ENCODE data around the gene SLC6A5. TPM values are rescaled to one million over a fixed set of nuclear protein-coding genes. Genes with fewer than 3 reads are reported as not detected.

The SLC6A5 gene
- total and polyA plus RNA-seq, 2 of the 4 experiments (the other 2 are of a cell fraction) = not detected

DNA sequence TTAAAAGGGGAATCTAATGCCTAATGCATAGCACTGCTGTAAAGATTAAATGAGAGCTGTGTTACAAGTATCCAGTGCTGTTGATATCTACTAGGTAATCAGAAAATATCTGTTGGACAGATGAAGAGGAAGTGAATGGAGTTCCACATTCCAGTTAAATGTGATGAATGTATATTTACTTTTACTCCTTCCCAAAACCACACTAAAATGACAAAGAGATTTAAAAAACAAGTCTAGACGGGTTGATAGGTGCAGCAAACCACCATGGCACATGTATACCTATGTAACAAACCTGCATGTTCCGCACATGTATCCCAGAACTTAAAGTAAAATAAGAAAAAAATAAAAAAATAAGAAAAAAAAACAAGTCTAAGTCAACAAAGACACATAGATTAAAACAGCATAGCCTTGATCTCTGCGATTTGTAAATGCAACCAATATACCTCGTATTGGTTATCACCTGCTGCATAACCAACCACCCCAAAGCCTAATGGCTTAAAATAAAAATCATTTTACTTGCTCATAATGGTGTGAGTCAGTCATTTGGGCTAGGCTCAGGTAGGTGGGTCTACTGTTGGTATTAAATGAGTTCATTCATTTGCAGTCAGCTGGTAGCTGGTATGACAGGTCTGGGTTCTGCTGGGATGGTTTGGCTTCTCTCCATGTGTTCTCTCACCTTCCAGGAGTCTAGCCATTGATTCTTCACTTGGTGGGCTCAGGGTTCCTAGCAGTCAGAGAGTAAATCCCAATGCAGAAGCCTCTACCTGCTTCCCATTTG, 39.7 kb upstream of the SLC6A5 start:
- no peak overlapping the region for H3K27ac ChIP-seq (ENCODE audit: insufficient read depth, low read length)
- H4K5ac ChIP-seq (ENCODE audit: low read depth, low read length) = no peak overlapping the region

More for the DNA sequence above, 39.7 kb upstream of the SLC6A5 start:
- Histone ChIP-seq H3K4me2 (ENCODE audit: low read depth, low read length) (no peak overlapping the region), H2BK20ac (ENCODE audit: low read depth, low read length) (no peak overlapping the region), H3K9ac (ENCODE audit: low read depth, low read length) (no peak overlapping the region), H3K4ac (ENCODE audit: low read depth, low read length) (no peak overlapping the region), H4K20me1 (ENCODE audit: insufficient read depth, low read length) (no peaks in the 10 kb centered on the region), H3K23ac (ENCODE audit: low read depth, low read length) (no peak overlapping the region), H4K91ac (ENCODE audit: insufficient read depth, low read depth, low read length) (no peak overlapping the region), H3K18ac (ENCODE audit: low read depth, low read length) (no peak overlapping the region), H2BK5ac (ENCODE audit: low read depth, low read length, poor library complexity, severe bottlenecking) (no peak overlapping the region), H3K4me3 (ENCODE audit: insufficient read depth, low read depth, low read length) (no peak overlapping the region), H2AK5ac (ENCODE audit: low read depth, low read length) (no peak overlapping the region), H2BK15ac (ENCODE audit: low read depth, low read length) (no peak overlapping the region), H3K79me1 (ENCODE audit: low read depth in 1 of 2, low read length in 2 of 2) (no peaks in the 10 kb centered on the region), H2AFZ (replicated peaks; ENCODE audit: low read length, poor library complexity) (no peak overlapping the region), H3K14ac (replicated peaks; ENCODE audit: low read depth, low read length) (no peak overlapping the region), H3K9me3 (ENCODE audit: control insufficient read depth, insufficient read depth, low read length) (no peaks in the 10 kb centered on the region), H2BK120ac (ENCODE audit: low read depth, low read length) (no peak overlapping the region), H3K56ac (ENCODE audit: extremely low read depth, insufficient read depth, low read length) (no peak overlapping the region), H3K9me1 (ENCODE audit: insufficient read depth, low read length) (no peaks in the 10 kb centered on the region), H4K8ac (ENCODE audit: low read depth in 2 of 2, low read length in 2 of 2) (no peak overlapping the region), H3K27me3 (ENCODE audit: control insufficient read depth, insufficient read depth, low read length) (no peaks in the 10 kb centered on the region), H3K36me3 (ENCODE audit: control insufficient read depth, insufficient read depth, low read length) (no peaks in the 10 kb centered on the region), H2AK9ac (replicated peaks; ENCODE audit: low read depth, low read length, poor library complexity) (no peak overlapping the region), H3K4me1 (ENCODE audit: control insufficient read depth, insufficient read depth, low read length) (no peaks in the 10 kb centered on the region)
- TF ChIP-seq RAD21 (IDR thresholded peaks at IDR 0.05; ENCODE audit: low read length) (no peak), BHLHE40 (IDR thresholded peaks at IDR 0.05; ENCODE audit: low read depth, low read length) (no peak), CHD1 (IDR thresholded peaks at IDR 0.05; ENCODE audit: low read depth, low read length) (no peak), CEBPB (IDR thresholded peaks at IDR 0.05; ENCODE audit: low read depth, low read length) (no peak), FOS (IDR thresholded peaks at IDR 0.05; ENCODE audit: low read depth, low read length) (no peak), USF2 (IDR thresholded peaks at IDR 0.05; ENCODE audit: low read depth, low read length) (no peak), MXI1 (IDR thresholded peaks at IDR 0.05; ENCODE audit: borderline replicate concordance, low read depth, low read length) (no peak), ELK1 (IDR thresholded peaks at IDR 0.05; ENCODE audit: borderline replicate concordance, low read depth, low read length) (no peak), MAZ (IDR thresholded peaks at IDR 0.05; ENCODE audit: borderline replicate concordance, low read depth, low read length) (no peak), MAFK (IDR thresholded peaks at IDR 0.05; ENCODE audit: low read depth, low read length) (no peak), NFE2L2 (IDR thresholded peaks at IDR 0.05; ENCODE audit: low read depth, low read length) (no peak), RFX5 (IDR thresholded peaks at IDR 0.05; ENCODE audit: low read depth, low read length) (no peak), POLR2A (IDR thresholded peaks at IDR 0.05; ENCODE audit: low read depth, low read length) (no peak), RCOR1 (IDR thresholded peaks at IDR 0.05; ENCODE audit: insufficient replicate concordance, low read length) (no peak), SMC3 (IDR thresholded peaks at IDR 0.05; ENCODE audit: low read depth, low read length) (no peak)
- TF ChIP-seq, protein P1, sequence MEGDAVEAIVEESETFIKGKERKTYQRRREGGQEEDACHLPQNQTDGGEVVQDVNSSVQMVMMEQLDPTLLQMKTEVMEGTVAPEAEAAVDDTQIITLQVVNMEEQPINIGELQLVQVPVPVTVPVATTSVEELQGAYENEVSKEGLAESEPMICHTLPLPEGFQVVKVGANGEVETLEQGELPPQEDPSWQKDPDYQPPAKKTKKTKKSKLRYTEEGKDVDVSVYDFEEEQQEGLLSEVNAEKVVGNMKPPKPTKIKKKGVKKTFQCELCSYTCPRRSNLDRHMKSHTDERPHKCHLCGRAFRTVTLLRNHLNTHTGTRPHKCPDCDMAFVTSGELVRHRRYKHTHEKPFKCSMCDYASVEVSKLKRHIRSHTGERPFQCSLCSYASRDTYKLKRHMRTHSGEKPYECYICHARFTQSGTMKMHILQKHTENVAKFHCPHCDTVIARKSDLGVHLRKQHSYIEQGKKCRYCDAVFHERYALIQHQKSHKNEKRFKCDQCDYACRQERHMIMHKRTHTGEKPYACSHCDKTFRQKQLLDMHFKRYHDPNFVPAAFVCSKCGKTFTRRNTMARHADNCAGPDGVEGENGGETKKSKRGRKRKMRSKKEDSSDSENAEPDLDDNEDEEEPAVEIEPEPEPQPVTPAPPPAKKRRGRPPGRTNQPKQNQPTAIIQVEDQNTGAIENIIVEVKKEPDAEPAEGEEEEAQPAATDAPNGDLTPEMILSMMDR (conservative IDR thresholded peaks at IDR 0.05; ENCODE audit: low read depth, low read length) = no peak
- in situ Hi-C loops (cut with MboI; ENCODE audit: low sequenced_read_pairs) = no loop called here
- dilution Hi-C loops (cut with HindIII; ENCODE audit: low sequenced_read_pairs, unreplicated experiment) = no loop called here
- no CpG with 5 or more reads among the region's 4 CpGs for WGBS, 2 experiments (ENCODE audit: extremely low coverage in 2 of 2, insufficient read length in 1 of 2)
- ATAC-seq (ENCODE audit: low read depth) (no peak), DNase-seq (no peak)
- intact Hi-C loops (cut with micrococcal nuclease) = no loop called here
- no TSS peak for BruUV-seq (replicated peaks)
- ChIA-PET CTCF (no interaction called here), POLR2A (ENCODE audit: unreplicated experiment) (no interaction called here)

Data from IMR-90 (cell line).